Astrocyte (in vitro differentiated cells and primary cell): ENCODE measurements around the gene GNB1L. TPM values are rescaled to one million over a fixed set of nuclear protein-coding genes. Genes with fewer than 3 reads are reported as not detected.

Experiments used
- DNase-seq: peaks from one replicate; pipeline ENCODE4 v3.0.0-alpha.2; 2010; ENCODE audit warnings: low read depth
- FAIRE-seq: peaks from 2 replicates; lab custom pipeline; 2011; peaks lifted over from hg19 to GRCh38; lab: Jason Lieb, UNC
- H2AFZ ChIP-seq: 2 replicates; pipeline ENCODE4 v1.6.0; 2012; ENCODE audit warnings: low read depth, low read length, inconsistent platforms
- H3K27ac ChIP-seq: 2 replicates; pipeline ENCODE4 v1.5.1; 2011; ENCODE audit warnings: low read depth, low read length, inconsistent platforms
- H3K27me3 ChIP-seq: 2 replicates; pipeline ENCODE4 v1.6.0; 2011; ENCODE audit warnings: low read length, inconsistent platforms; ENCODE audit not compliant: insufficient read depth
- H3K36me3 ChIP-seq: 2 replicates; pipeline ENCODE4 v1.5.1; 2011; ENCODE audit warnings: low read length, inconsistent platforms; ENCODE audit not compliant: insufficient read depth
- H3K4me1 ChIP-seq: 2 replicates; pipeline ENCODE4 v1.5.1; 2011; ENCODE audit warnings: low read length, inconsistent platforms; ENCODE audit not compliant: insufficient read depth
- H3K4me2 ChIP-seq: 2 replicates; pipeline ENCODE4 v1.6.0; 2012; ENCODE audit warnings: low read length, inconsistent platforms
- H3K4me3 ChIP-seq: 2 replicates; pipeline ENCODE4 v1.5.1; 2011; ENCODE audit warnings: low read depth, mild to moderate bottlenecking, low read length, inconsistent platforms; ENCODE audit not compliant: insufficient read depth
- H3K79me2 ChIP-seq: 2 replicates; pipeline ENCODE4 v1.6.0; 2012; ENCODE audit warnings: mild to moderate bottlenecking, low read length, inconsistent platforms; ENCODE audit not compliant: insufficient read depth
- H3K9ac ChIP-seq: 2 replicates; pipeline ENCODE4 v1.6.0; 2012; ENCODE audit warnings: mild to moderate bottlenecking, low read length, inconsistent platforms
- H3K9me3 ChIP-seq: 2 replicates; pipeline ENCODE4 v1.5.1; 2012; ENCODE audit warnings: low read depth, mild to moderate bottlenecking, low read length, inconsistent platforms; ENCODE audit not compliant: insufficient read depth
- H4K20me1 ChIP-seq: 2 replicates; pipeline ENCODE4 v1.6.0; 2012; ENCODE audit warnings: low read length, inconsistent platforms; ENCODE audit not compliant: insufficient read depth
- H3K27ac Mint-ChIP-seq: one replicate; pipeline ENCODE4 v1.8.0; 2021; ENCODE audit warnings: mild to moderate bottlenecking, mixed read lengths; ENCODE audit not compliant: unreplicated experiment
- H3K27me3 Mint-ChIP-seq: one replicate; pipeline ENCODE4 v1.8.0; 2021; ENCODE audit warnings: low read depth, mixed read lengths; ENCODE audit not compliant: unreplicated experiment
- H3K36me3 Mint-ChIP-seq: one replicate; pipeline ENCODE4 v1.8.0; 2021; ENCODE audit warnings: low read depth, mixed read lengths; ENCODE audit not compliant: unreplicated experiment
- H3K4me1 Mint-ChIP-seq: one replicate; pipeline ENCODE4 v1.8.0; 2021; ENCODE audit warnings: low read depth, mixed read lengths; ENCODE audit not compliant: unreplicated experiment
- H3K4me3 Mint-ChIP-seq: one replicate; pipeline ENCODE4 v1.8.0; 2021; ENCODE audit warnings: mild to moderate bottlenecking, moderate library complexity, mixed read lengths; ENCODE audit not compliant: unreplicated experiment
- H3K9me3 Mint-ChIP-seq: one replicate; pipeline ENCODE4 v1.8.0; 2021; ENCODE audit warnings: mild to moderate bottlenecking, mixed read lengths; ENCODE audit not compliant: unreplicated experiment
- CTCF ChIP-seq: IDR thresholded peaks from 2 replicates; pipeline ENCODE4 v1.5.1; 2011; ENCODE audit warnings: low read depth, mild to moderate bottlenecking, inconsistent platforms, low read length, moderate library complexity; ENCODE audit not compliant: insufficient read depth
- EZH2 ChIP-seq: IDR thresholded peaks from 2 replicates; pipeline ENCODE4 v1.6.1; 2012; ENCODE audit warnings: mild to moderate bottlenecking, low read length, inconsistent platforms; ENCODE audit not compliant: insufficient read depth
- total RNA-seq: library from RNA; stranded (reverse); gene quantifications from 2 replicates; pipeline ENCODE4 v1.2.1, GENCODE V29; 2021

Gene GNB1L
- total RNA-seq, 1 donor from 2014 or later = 14.3 TPM

- DNase-seq = no peak
- H3K36me3 ChIP-seq = no peaks in the 10 kb centered on the region
- Mint-ChIP-seq H3K9me3 (peaks cover 22% of the 10 kb centered on the region), H3K27ac (no peak overlapping the region), H3K4me1 (no peaks in the 10 kb centered on the region), H3K4me3 (no peak overlapping the region), H3K36me3 (peaks cover 33% of the 10 kb centered on the region), H3K27me3 (no peaks in the 10 kb centered on the region)
- no peak overlapping the region for H3K4me2 ChIP-seq
- TF ChIP-seq CTCF (no peak), EZH2 (no peak)
- H3K9me3 ChIP-seq = peaks cover 3% of the 10 kb centered on the region
- H3K9ac ChIP-seq = no peak overlapping the region
- no peaks in the 10 kb centered on the region for H3K27me3 ChIP-seq
- H3K4me1 ChIP-seq = no peaks in the 10 kb centered on the region
- H3K27ac ChIP-seq = no peak overlapping the region
- no peak for FAIRE-seq
- H4K20me1 ChIP-seq = no peaks in the 10 kb centered on the region
- H2AFZ ChIP-seq = no peak overlapping the region
- no peaks in the 10 kb centered on the region for H3K79me2 ChIP-seq
- H3K4me3 ChIP-seq = no peak overlapping the region
These were observed 63.4 kb downstream of the GNB1L start for GRCh38 chr22:19791243-19791642.

- H3K9me3 ChIP-seq = peaks cover 3% of the 10 kb centered on the region
- peaks cover 22% of the 10 kb centered on the region for H3K9me3 Mint-ChIP-seq
- H2AFZ ChIP-seq = no peak overlapping the region
- no peak for FAIRE-seq
- H3K27ac ChIP-seq = no peak overlapping the region
- no peaks in the 10 kb centered on the region for H3K4me1 ChIP-seq
- H4K20me1 ChIP-seq = no peaks in the 10 kb centered on the region
- no peaks in the 10 kb centered on the region for H3K27me3 ChIP-seq
- no peaks in the 10 kb centered on the region for H3K36me3 ChIP-seq
- DNase-seq = no peak
- H3K36me3 Mint-ChIP-seq = peaks cover 34% of the 10 kb centered on the region
- no peaks in the 10 kb centered on the region for H3K79me2 ChIP-seq
- no peak overlapping the region for H3K4me2 ChIP-seq
- TF ChIP-seq CTCF = no peak
- TF ChIP-seq EZH2 = no peak
- no peak overlapping the region for H3K27ac Mint-ChIP-seq
- no peak overlapping the region for H3K9ac ChIP-seq
- H3K27me3 Mint-ChIP-seq = no peaks in the 10 kb centered on the region
- no peaks in the 10 kb centered on the region for H3K4me1 Mint-ChIP-seq
- H3K4me3 ChIP-seq = no peak overlapping the region
- H3K4me3 Mint-ChIP-seq = no peak overlapping the region
These were observed 64.8 kb downstream of the GNB1L start for GRCh38 chr22:19789828-19790227.

- Histone ChIP-seq H4K20me1 (no peaks in the 10 kb centered on the region), H3K79me2 (no peaks in the 10 kb centered on the region), H3K36me3 (no peaks in the 10 kb centered on the region), H3K27me3 (no peaks in the 10 kb centered on the region), H2AFZ (no peak overlapping the region), H3K4me3 (no peak overlapping the region), H3K9me3 (peaks cover 3% of the 10 kb centered on the region), H3K4me2 (no peak overlapping the region), H3K9ac (no peak overlapping the region), H3K27ac (no peak overlapping the region), H3K4me1 (no peaks in the 10 kb centered on the region)
- DNase-seq = no peak
- Mint-ChIP-seq H3K27ac (no peak overlapping the region), H3K27me3 (no peaks in the 10 kb centered on the region), H3K36me3 (peaks cover 34% of the 10 kb centered on the region), H3K4me3 (no peak overlapping the region), H3K9me3 (peaks cover 22% of the 10 kb centered on the region), H3K4me1 (no peaks in the 10 kb centered on the region)
- TF ChIP-seq EZH2 (no peak), CTCF (no peak)
- no peak for FAIRE-seq
These were observed 65.3 kb downstream of the GNB1L start for GRCh38 chr22:19789406-19789805.
